GM12865 (cell line): ENCODE data around the gene ITGBL1.

ENCODE experiments used
- DNase-seq: peaks from one replicate; pipeline ENCODE4 v3.0.0; 2010; ENCODE audit warnings: low read depth
- H3K4me3 ChIP-seq: 2 replicates; pipeline ENCODE4 v1.5.1; 2011; ENCODE audit warnings: mild to moderate bottlenecking, low read depth, low read length, control low read depth
- TF ChIP-seq, protein P1 (sequence below): IDR thresholded peaks from 2 replicates; pipeline ENCODE4 v1.5.1; 2011; ENCODE audit warnings: low read length, control low read depth, low read depth, inconsistent platforms; ENCODE audit not compliant: insufficient read depth; ENCODE audit errors: missing control alignments

Gene ITGBL1

DNA sequence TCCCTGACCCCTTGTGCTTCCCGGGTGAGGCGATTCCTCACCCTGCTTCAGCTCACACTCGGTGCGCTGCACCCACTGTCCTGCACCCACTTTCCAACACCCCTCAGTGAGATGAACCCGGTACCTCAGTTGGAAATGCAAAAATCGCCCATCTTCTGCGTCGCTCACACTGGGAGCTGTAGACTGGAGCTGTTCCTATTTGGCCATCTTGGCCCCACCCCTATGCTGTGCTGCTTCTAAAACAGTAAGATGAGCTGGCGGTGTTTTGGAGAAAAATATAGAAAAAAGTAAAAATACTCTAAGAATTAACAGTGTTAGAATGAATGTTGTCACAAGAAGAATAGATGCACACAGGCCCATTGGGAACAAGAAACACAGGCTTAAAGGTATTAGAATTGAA lies 92.5 kb downstream of the ITGBL1 start:
- TF ChIP-seq, protein P1, sequence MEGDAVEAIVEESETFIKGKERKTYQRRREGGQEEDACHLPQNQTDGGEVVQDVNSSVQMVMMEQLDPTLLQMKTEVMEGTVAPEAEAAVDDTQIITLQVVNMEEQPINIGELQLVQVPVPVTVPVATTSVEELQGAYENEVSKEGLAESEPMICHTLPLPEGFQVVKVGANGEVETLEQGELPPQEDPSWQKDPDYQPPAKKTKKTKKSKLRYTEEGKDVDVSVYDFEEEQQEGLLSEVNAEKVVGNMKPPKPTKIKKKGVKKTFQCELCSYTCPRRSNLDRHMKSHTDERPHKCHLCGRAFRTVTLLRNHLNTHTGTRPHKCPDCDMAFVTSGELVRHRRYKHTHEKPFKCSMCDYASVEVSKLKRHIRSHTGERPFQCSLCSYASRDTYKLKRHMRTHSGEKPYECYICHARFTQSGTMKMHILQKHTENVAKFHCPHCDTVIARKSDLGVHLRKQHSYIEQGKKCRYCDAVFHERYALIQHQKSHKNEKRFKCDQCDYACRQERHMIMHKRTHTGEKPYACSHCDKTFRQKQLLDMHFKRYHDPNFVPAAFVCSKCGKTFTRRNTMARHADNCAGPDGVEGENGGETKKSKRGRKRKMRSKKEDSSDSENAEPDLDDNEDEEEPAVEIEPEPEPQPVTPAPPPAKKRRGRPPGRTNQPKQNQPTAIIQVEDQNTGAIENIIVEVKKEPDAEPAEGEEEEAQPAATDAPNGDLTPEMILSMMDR, result no peak
- H3K4me3 ChIP-seq, result no peak overlapping the region
- no peak for DNase-seq

DNA sequence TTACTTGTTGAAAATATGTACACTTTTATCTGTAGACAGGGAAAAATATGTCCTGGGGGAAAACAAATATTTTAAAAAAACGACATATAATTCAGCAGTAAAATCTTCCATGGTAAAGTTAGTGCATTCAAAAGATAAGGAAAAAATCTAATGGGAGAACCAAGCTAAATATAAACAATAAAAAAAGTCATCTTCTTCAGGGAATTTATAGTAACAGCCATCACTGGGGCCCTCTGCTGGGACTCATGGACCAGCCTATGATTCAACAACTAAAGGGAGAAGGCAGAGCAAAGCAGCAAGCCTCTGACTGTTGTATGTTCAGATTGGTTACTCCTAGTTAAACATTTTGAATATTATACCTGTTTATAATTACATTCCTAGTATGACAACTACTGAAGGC lies 93.0 kb downstream of the ITGBL1 start:
- TF ChIP-seq, protein P1, result no peak
- DNase-seq, result no peak
- H3K4me3 ChIP-seq, result no peak overlapping the region

DNA sequence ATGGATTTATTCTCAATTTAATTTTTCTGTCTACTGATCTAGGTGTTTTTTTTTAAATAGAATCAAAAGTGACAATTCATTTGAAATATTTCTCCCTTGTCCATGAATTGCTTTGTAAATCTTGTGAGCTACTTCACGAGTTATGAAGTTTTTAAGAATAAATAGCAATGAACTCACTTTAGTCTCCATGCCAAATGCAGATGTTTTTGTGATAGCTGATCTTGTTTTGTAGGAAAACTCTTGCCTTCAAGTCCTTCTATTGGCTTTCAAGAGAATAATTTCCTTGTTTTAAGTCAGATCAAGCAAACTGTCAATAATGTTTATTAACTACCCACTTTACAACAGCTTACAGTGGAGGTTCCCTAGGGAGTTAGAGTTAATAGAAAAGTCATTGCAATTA lies 99.8 kb downstream of the ITGBL1 start:
- no peak for DNase-seq
- no peak overlapping the region for H3K4me3 ChIP-seq
- TF ChIP-seq, protein P1, result no peak

DNA sequence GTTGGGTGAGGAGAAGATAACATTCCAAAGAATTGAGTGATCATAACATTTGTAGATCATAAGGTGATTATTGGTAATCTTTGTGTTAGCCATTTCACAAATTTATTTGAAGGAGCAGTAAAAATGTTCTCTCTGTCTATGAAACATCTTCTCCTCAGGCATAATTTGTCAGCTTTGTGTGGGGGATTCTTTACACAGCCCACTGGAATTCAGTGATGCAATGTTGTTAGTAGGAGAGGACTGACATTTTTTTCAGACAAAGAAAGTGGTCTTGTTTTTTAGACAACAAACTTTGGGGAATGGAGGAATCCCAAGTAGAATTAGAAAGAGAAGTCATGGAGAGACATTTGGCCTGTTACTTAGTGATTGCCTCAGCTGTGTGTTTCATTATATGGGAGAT lies 100.3 kb downstream of the ITGBL1 start:
- H3K4me3 ChIP-seq, result no peak overlapping the region
- TF ChIP-seq, protein P1, result no peak
- no peak for DNase-seq

DNA sequence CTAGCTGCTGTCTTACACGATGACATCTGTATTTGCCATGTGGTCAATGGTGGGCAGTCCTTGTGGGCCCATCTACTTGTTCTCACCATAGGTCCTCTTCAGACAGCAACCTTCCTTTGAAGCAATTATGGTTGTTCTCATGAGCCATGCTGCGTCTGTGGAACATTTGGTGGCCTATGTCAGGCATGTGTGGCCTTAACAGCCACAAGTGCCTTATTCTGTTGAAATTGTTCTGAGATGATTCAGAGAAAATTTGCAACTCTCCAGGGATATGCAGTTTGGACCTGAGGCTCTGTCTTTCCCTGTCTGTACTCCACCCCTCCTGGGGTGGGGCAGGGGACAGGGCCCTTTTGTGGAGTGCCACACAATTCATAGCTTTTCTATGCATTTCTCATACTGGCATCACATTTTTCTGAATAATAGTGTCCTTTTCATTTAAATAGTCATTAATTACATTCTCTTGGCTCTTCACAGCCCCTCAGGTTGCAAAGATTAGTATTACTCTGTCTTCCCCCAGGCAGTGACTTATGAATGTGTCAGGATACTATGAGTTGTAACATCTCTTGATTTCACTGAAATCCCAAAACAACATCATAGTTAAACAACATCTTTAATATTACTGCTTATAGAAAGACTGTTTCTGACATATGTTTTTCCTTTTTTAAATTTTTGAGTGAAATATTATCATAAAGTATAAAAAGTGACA lies 102.1 kb downstream of the ITGBL1 start:
- no peak overlapping the region for H3K4me3 ChIP-seq
- DNase-seq, result no peak
- TF ChIP-seq, protein P1, result no peak

DNA sequence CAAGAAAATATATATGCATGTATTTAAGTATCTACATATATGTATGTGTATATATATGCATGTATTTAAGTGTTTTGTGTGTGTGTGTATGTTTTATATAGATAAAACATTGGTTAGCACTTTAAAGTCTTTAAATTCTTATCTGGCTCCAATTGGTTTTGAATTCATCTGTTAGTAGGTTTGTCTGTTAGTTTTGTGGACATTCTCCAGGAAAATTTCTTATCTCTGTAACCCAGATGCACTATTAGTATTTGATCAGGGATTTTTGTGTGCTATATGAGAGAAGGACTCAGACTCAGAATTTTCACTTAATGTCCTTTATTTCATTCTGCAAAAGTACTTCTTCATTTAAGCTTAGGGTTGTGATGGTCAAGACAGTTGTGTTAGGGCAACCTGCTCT lies 103.1 kb downstream of the ITGBL1 start:
- no peak for DNase-seq
- TF ChIP-seq, protein P1, result no peak
- H3K4me3 ChIP-seq, result no peak overlapping the region

DNA sequence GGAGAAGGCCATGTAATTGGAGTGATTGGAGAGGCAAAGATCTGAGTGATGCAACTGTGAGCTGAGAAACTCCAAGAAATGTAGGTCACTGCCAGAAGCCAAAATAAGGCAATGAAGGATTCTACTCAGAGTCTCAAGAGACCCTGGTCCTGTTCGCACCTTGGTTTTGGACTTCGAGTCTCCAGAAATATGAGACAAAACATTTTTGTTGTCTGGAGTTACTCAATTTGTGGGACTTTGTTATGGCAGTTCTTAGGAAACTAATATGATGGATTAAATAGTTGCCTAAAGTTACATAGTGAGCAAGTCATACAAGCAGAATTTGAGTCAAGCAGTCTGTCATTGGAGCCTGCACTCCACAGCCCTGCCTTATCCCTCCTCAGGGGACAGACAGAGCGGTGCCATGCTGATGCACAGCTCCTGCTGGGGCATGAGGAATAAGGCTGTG lies 104.2 kb downstream of the ITGBL1 start:
- TF ChIP-seq, protein P1, result no peak
- H3K4me3 ChIP-seq, result no peak overlapping the region
- DNase-seq, result no peak
